Measurements from ENCODE around the gene CHMP5.
"Not testable (repeated sequence)": the region's sequence is repeated elsewhere in the genome, so short reads cannot be mapped to it uniquely, and the experiment has no call there.

Gene CHMP5

GRCh38 chr9:33277484-33277883 lies 12.6 kb downstream of the CHMP5 start:
- no peak for DNase-seq (ENCODE audit: low spot score)

- DNase-seq (ENCODE audit: low spot score) = no peak
Observed at GRCh38 chr9:33285502-33285901, 20.7 kb downstream of the CHMP5 start.

- peak; percentile 84 for DNase-seq (ENCODE audit: low spot score)
Observed at GRCh38 chr9:33287087-33287490, 22.2 kb downstream of the CHMP5 start.

GRCh38 chr9:33288235-33288634 lies 23.4 kb downstream of the CHMP5 start:
- DNase-seq (ENCODE audit: low spot score) = no peak

- DNase-seq (ENCODE audit: low spot score) = no peak
Observed at GRCh38 chr9:33288828-33289483, 24.1 kb downstream of the CHMP5 start.

GRCh38 chr9:33289496-33289895 lies 24.6 kb downstream of the CHMP5 start:
- peak; percentile 5 for DNase-seq (ENCODE audit: low spot score)

- DNase-seq (ENCODE audit: low spot score) = no peak
Observed at GRCh38 chr9:33289936-33290246, 25.0 kb downstream of the CHMP5 start.

- DNase-seq (ENCODE audit: low spot score) = peak; percentile 96
Observed at GRCh38 chr9:33290247-33291030, 25.6 kb downstream of the CHMP5 start, which contains the start of gene NFX1. NFX1 (plus strand) TSS chr9:33290516; CDS start chr9:33290573, 57 bp downstream.

GRCh38 chr9:33291031-33291397 lies 26.2 kb downstream of the CHMP5 start:
- no peak for DNase-seq (ENCODE audit: low spot score)

GRCh38 chr9:33291901-33292300 lies 27.1 kb downstream of the CHMP5 start:
- no peak for DNase-seq (ENCODE audit: low spot score)

GRCh38 chr9:33293782-33294181 lies 28.9 kb downstream of the CHMP5 start:
- no peak for DNase-seq (ENCODE audit: low spot score)

- DNase-seq (ENCODE audit: low spot score) = no peak
Observed at GRCh38 chr9:33294670-33295432, 30.0 kb downstream of the CHMP5 start.

- no peak for DNase-seq (ENCODE audit: low spot score)
Observed at GRCh38 chr9:33295571-33295970, 30.7 kb downstream of the CHMP5 start.

GRCh38 chr9:33297432-33297831 lies 32.6 kb downstream of the CHMP5 start:
- DNase-seq (ENCODE audit: low spot score) = no peak

GRCh38 chr9:33300546-33300945 lies 35.7 kb downstream of the CHMP5 start:
- no peak for DNase-seq (ENCODE audit: low spot score)

GRCh38 chr9:33304362-33304761 lies 39.5 kb downstream of the CHMP5 start:
- DNase-seq (ENCODE audit: low spot score) = no peak

- DNase-seq (ENCODE audit: low spot score) = no peak
Observed at GRCh38 chr9:33306037-33306436, 41.2 kb downstream of the CHMP5 start.

GRCh38 chr9:33307067-33307466 lies 42.2 kb downstream of the CHMP5 start:
- no peak for DNase-seq (ENCODE audit: low spot score)

- no peak for DNase-seq (ENCODE audit: low spot score)
Observed at GRCh38 chr9:33309903-33310302, 45.1 kb downstream of the CHMP5 start.

- no peak for DNase-seq (ENCODE audit: low spot score)
Observed at GRCh38 chr9:33310748-33311147, 45.9 kb downstream of the CHMP5 start.

GRCh38 chr9:33311953-33312352 lies 47.1 kb downstream of the CHMP5 start:
- no peak for DNase-seq (ENCODE audit: low spot score)

GRCh38 chr9:33315371-33315770 lies 50.5 kb downstream of the CHMP5 start:
- no peak for DNase-seq (ENCODE audit: low spot score)

- not testable (repeated sequence) for DNase-seq (ENCODE audit: low spot score)
Observed at GRCh38 chr9:33317136-33317535, 52.3 kb downstream of the CHMP5 start.

Measured in GM03348 (cell line).